Measurements from ENCODE around the gene CFAP206.

DNA sequence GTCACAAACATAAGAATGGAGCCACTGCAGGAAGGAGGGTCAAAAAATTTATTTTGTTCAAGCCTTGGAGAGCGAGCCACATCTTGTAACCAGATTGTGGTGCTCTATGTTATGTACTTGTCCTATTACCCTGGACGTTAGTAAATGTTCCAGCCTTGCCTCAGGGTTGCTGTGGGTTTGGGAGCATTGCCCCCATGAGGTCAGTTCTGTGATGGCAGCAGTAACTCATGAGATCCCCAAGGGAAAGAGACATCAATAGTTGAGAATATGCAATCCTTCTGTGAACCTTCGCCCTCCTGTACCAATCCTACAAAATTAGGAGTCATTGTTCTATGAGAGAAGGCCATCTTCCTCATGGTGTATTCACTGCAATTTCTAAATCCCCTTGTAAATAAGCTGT is 16.4 kb upstream of the CFAP206 start:
- TF ChIP-seq, protein P1, sequence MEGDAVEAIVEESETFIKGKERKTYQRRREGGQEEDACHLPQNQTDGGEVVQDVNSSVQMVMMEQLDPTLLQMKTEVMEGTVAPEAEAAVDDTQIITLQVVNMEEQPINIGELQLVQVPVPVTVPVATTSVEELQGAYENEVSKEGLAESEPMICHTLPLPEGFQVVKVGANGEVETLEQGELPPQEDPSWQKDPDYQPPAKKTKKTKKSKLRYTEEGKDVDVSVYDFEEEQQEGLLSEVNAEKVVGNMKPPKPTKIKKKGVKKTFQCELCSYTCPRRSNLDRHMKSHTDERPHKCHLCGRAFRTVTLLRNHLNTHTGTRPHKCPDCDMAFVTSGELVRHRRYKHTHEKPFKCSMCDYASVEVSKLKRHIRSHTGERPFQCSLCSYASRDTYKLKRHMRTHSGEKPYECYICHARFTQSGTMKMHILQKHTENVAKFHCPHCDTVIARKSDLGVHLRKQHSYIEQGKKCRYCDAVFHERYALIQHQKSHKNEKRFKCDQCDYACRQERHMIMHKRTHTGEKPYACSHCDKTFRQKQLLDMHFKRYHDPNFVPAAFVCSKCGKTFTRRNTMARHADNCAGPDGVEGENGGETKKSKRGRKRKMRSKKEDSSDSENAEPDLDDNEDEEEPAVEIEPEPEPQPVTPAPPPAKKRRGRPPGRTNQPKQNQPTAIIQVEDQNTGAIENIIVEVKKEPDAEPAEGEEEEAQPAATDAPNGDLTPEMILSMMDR (IDR thresholded peaks at IDR 0.05 in 8 of 11, conservative IDR thresholded peaks at IDR 0.05 in 3 of 11), result peak in 4 of 11 experiments; percentile 5 to 31 (median 11)
- no peak for TF ChIP-seq POLR2AphosphoS5 (IDR thresholded peaks at IDR 0.05)

Data from spleen (tissue), 7 donors.